ENCODE results near the gene ATP5PB. TPM values are rescaled to one million over a fixed set of nuclear protein-coding genes. Genes with fewer than 3 reads are reported as not detected.

ATP5PB gene
- total RNA-seq, 1 experiment from 2014 or later, result 344 TPM

- no peak for DNase-seq (ENCODE audit: low spot score)
- Histone ChIP-seq H3K27ac (ENCODE audit: low read depth, low read length, poor library complexity, severe bottlenecking) (no peak overlapping the region), H3K27me3 (replicated peaks; ENCODE audit: insufficient read depth, low read depth, low read length, poor library complexity) (no peaks in the 10 kb centered on the region), H3K9me3 (ENCODE audit: low read depth, low read length, poor library complexity, severe bottlenecking) (no peaks in the 10 kb centered on the region), H3K4me3 (ENCODE audit: low read depth, low read length, poor library complexity, severe bottlenecking) (no peak overlapping the region), H3K36me3 (ENCODE audit: insufficient read depth, low read length, poor library complexity, severe bottlenecking) (peaks cover 65% of the 10 kb centered on the region), H3K4me1 (ENCODE audit: insufficient read depth, low read length, poor library complexity, severe bottlenecking) (peaks cover 15% of the 10 kb centered on the region)
- intact Hi-C loops (cut with micrococcal nuclease; ENCODE audit: unreplicated experiment), result no loop called here
- TF ChIP-seq, protein P1, sequence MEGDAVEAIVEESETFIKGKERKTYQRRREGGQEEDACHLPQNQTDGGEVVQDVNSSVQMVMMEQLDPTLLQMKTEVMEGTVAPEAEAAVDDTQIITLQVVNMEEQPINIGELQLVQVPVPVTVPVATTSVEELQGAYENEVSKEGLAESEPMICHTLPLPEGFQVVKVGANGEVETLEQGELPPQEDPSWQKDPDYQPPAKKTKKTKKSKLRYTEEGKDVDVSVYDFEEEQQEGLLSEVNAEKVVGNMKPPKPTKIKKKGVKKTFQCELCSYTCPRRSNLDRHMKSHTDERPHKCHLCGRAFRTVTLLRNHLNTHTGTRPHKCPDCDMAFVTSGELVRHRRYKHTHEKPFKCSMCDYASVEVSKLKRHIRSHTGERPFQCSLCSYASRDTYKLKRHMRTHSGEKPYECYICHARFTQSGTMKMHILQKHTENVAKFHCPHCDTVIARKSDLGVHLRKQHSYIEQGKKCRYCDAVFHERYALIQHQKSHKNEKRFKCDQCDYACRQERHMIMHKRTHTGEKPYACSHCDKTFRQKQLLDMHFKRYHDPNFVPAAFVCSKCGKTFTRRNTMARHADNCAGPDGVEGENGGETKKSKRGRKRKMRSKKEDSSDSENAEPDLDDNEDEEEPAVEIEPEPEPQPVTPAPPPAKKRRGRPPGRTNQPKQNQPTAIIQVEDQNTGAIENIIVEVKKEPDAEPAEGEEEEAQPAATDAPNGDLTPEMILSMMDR (conservative IDR thresholded peaks at IDR 0.05; ENCODE audit: low read depth, low read length), result no peak
- no peak for TF ChIP-seq EZH2 (IDR thresholded peaks at IDR 0.05; ENCODE audit: borderline replicate concordance, low read depth, low read length, poor library complexity, severe bottlenecking)
- ChIA-PET POLR2A (ENCODE audit: low non-redundant PET) (no interaction called here), CTCF (interaction anchor here (0.7 kb wide), 1 partner anchor 88 kb away, joined by 4 read pairs; no protein-coding TSS in a partner anchor)
- BruUV-seq (replicated peaks), result no TSS peak
Observed at GRCh38 chr1:111453706-111454105, 4.4 kb downstream of the ATP5PB start.

DNA sequence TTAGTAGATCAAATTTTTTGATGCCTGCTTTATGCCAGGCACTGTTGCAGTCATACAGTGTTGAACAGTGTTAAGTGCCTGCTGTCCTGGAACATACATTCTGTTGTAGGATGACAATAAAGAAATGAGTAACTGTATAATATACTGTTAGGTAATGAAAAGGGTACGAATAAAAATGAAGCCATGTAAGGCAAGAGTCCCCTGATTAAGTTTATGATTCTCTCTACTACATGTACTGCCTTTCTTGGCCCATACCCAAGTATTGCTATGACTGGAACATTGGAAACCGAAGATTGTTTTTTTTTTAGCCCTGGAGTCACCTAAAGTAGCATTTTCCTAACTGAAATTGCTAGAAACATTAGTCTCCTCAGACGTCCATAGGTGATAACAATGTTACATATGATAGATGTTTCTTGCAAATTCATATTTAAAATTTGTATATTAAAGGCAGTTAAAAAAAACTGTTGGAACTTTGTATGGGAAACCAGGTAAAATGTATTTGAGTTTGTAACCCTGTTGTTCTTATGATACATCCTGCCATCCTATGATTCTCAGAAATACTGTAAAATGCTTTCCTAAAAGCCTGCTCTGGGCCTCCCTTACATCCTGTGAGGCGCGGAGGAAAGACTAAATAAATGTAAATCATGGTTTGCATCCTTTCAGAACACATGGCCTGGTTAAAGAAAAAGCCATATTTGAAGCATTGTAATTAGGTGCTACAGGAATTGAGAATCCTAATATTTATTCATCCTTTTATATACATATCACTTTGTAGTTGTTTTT is 5.8 kb downstream of the ATP5PB start:
- DNase-seq (ENCODE audit: low spot score), result no peak
- TF ChIP-seq, protein P1 (conservative IDR thresholded peaks at IDR 0.05; ENCODE audit: low read depth, low read length), result no peak
- no peak for TF ChIP-seq EZH2 (IDR thresholded peaks at IDR 0.05; ENCODE audit: borderline replicate concordance, low read depth, low read length, poor library complexity, severe bottlenecking)
- POLR2A ChIA-PET (ENCODE audit: low non-redundant PET), result no interaction called here
- Histone ChIP-seq H3K27ac (ENCODE audit: low read depth, low read length, poor library complexity, severe bottlenecking) (no peak overlapping the region), H3K27me3 (replicated peaks; ENCODE audit: insufficient read depth, low read depth, low read length, poor library complexity) (no peaks in the 10 kb centered on the region), H3K4me3 (ENCODE audit: low read depth, low read length, poor library complexity, severe bottlenecking) (no peak overlapping the region), H3K9me3 (ENCODE audit: low read depth, low read length, poor library complexity, severe bottlenecking) (no peaks in the 10 kb centered on the region), H3K4me1 (ENCODE audit: insufficient read depth, low read length, poor library complexity, severe bottlenecking) (peaks cover 15% of the 10 kb centered on the region), H3K36me3 (ENCODE audit: insufficient read depth, low read length, poor library complexity, severe bottlenecking) (peaks cover 78% of the 10 kb centered on the region)
- no TSS peak for BruUV-seq (replicated peaks)
- CTCF ChIA-PET, result no interaction called here
- intact Hi-C loops (cut with micrococcal nuclease; ENCODE audit: unreplicated experiment), result no loop called here

- TF ChIP-seq, protein P1 (conservative IDR thresholded peaks at IDR 0.05; ENCODE audit: low read depth, low read length), result no peak
- TF ChIP-seq EZH2 (IDR thresholded peaks at IDR 0.05; ENCODE audit: borderline replicate concordance, low read depth, low read length, poor library complexity, severe bottlenecking), result no peak
- intact Hi-C loops (cut with micrococcal nuclease; ENCODE audit: unreplicated experiment), result no loop called here
- H3K9me3 ChIP-seq (ENCODE audit: low read depth, low read length, poor library complexity, severe bottlenecking), result no peaks in the 10 kb centered on the region
- CTCF ChIA-PET, result no interaction called here
- POLR2A ChIA-PET (ENCODE audit: low non-redundant PET), result no interaction called here
- H3K4me1 ChIP-seq (ENCODE audit: insufficient read depth, low read length, poor library complexity, severe bottlenecking), result peaks cover 9% of the 10 kb centered on the region
- H3K4me3 ChIP-seq (ENCODE audit: low read depth, low read length, poor library complexity, severe bottlenecking), result no peak overlapping the region
- H3K36me3 ChIP-seq (ENCODE audit: insufficient read depth, low read length, poor library complexity, severe bottlenecking), result peaks cover 82% of the 10 kb centered on the region
- no peaks in the 10 kb centered on the region for H3K27me3 ChIP-seq (replicated peaks; ENCODE audit: insufficient read depth, low read depth, low read length, poor library complexity)
- DNase-seq (ENCODE audit: low spot score), result no peak
- no TSS peak for BruUV-seq (replicated peaks)
- no peak overlapping the region for H3K27ac ChIP-seq (ENCODE audit: low read depth, low read length, poor library complexity, severe bottlenecking)
Observed at GRCh38 chr1:111455642-111456031, 6.4 kb downstream of the ATP5PB start.
